GM19452 (cell line): ENCODE measurements around the gene CSNK1A1.
"Not testable (repeated sequence)": the region's sequence is repeated elsewhere in the genome, so short reads cannot be mapped to it uniquely, and the experiment has no call there.

Source experiments
- ATAC-seq: cut with Tn5 transposase; IDR thresholded peaks from one replicate; pipeline ENCODE4 v1.9.1; 2021; ENCODE audit not compliant: unreplicated experiment

CSNK1A1 gene

GRCh38 chr5:149456597-149457392 is 94.4 kb downstream of the CSNK1A1 start:
- ATAC-seq: no peak

- no peak for ATAC-seq
These were observed 95.3 kb downstream of the CSNK1A1 start for GRCh38 chr5:149455889-149456409.

- no peak for ATAC-seq
These were observed 97.4 kb downstream of the CSNK1A1 start for GRCh38 chr5:149453618-149454415.

- ATAC-seq: no peak
These were observed 98.3 kb downstream of the CSNK1A1 start for GRCh38 chr5:149452665-149453617.

- ATAC-seq: no peak
These were observed 99.1 kb downstream of the CSNK1A1 start for GRCh38 chr5:149452007-149452664.

- no peak for ATAC-seq
These were observed 101.0 kb downstream of the CSNK1A1 start for GRCh38 chr5:149450199-149450598.

GRCh38 chr5:149448831-149449714 is 102.2 kb downstream of the CSNK1A1 start:
- no peak for ATAC-seq

GRCh38 chr5:149448431-149448830 is 102.8 kb downstream of the CSNK1A1 start:
- ATAC-seq: no peak

- ATAC-seq: no peak
These were observed 103.6 kb downstream of the CSNK1A1 start for GRCh38 chr5:149447373-149448367.

- not testable (repeated sequence) for ATAC-seq
These were observed 104.4 kb downstream of the CSNK1A1 start for GRCh38 chr5:149446794-149447193.

- ATAC-seq: no peak
These were observed 105.4 kb downstream of the CSNK1A1 start for GRCh38 chr5:149445739-149446369.

GRCh38 chr5:149445343-149445738 is 105.9 kb downstream of the CSNK1A1 start:
- ATAC-seq: no peak

GRCh38 chr5:149444430-149444829 is 106.8 kb downstream of the CSNK1A1 start:
- not testable (repeated sequence) for ATAC-seq

GRCh38 chr5:149443210-149443609 is 108.0 kb downstream of the CSNK1A1 start:
- no peak for ATAC-seq

- peak; percentile 87 for ATAC-seq
These were observed 108.6 kb downstream of the CSNK1A1 start for GRCh38 chr5:149442563-149443182.
